Hepatocyte (in vitro differentiated cells): Measurements from ENCODE around the gene DRAP1. TPM values are rescaled to one million over a fixed set of nuclear protein-coding genes. Genes with fewer than 3 reads are reported as not detected.

Source experiments
- DNase-seq: peaks from one replicate; pipeline ENCODE4 v3.0.0-alpha.2; 2016; ENCODE audit warnings: low spot score
- H2AFZ ChIP-seq: fragments of 200-600 bp; sonication (generic); 2 replicates; pipeline ENCODE4 v1.6.0; 2016; ENCODE audit warnings: antibody characterized with exemption, mild to moderate bottlenecking
- H3K27ac ChIP-seq: fragments of 200-600 bp; sonication (generic); 2 replicates; pipeline ENCODE4 v1.5.1; 2016; ENCODE audit warnings: mild to moderate bottlenecking
- H3K27me3 ChIP-seq: fragments of 200-600 bp; sonication (generic); 2 replicates; pipeline ENCODE4 v1.6.1; 2016
- H3K36me3 ChIP-seq: fragments of 200-600 bp; sonication (generic); replicated peaks from 2 replicates; pipeline ENCODE4 v1.5.1; 2016; ENCODE audit warnings: low read depth; ENCODE audit not compliant: insufficient read depth
- H3K4me1 ChIP-seq: fragments of 200-600 bp; sonication (generic); 2 replicates; pipeline ENCODE4 v1.5.1; 2016; ENCODE audit warnings: mild to moderate bottlenecking, moderate library complexity; ENCODE audit not compliant: insufficient read depth
- H3K4me2 ChIP-seq: fragments of 200-600 bp; sonication (generic); 2 replicates; pipeline ENCODE4 v1.6.0; 2016
- H3K4me3 ChIP-seq: fragments of 200-600 bp; sonication (generic); 2 replicates; pipeline ENCODE4 v1.5.1; 2016; ENCODE audit warnings: mild to moderate bottlenecking
- H3K79me2 ChIP-seq: fragments of 200-600 bp; sonication (generic); 2 replicates; pipeline ENCODE4 v1.6.0; 2017; ENCODE audit warnings: mild to moderate bottlenecking
- H3K9me2 ChIP-seq: fragments of 200-600 bp; sonication (generic); replicated peaks from 2 replicates; pipeline ENCODE4 v1.6.0; 2017; ENCODE audit warnings: mild to moderate bottlenecking; ENCODE audit not compliant: insufficient read depth
- H3K9me3 ChIP-seq: fragments of 200-600 bp; sonication (generic); 2 replicates; pipeline ENCODE4 v1.5.1; 2016; ENCODE audit warnings: low read depth, mild to moderate bottlenecking
- H4K20me1 ChIP-seq: fragments of 200-600 bp; sonication (generic); 2 replicates; pipeline ENCODE4 v1.6.0; 2016; ENCODE audit warnings: mild to moderate bottlenecking; ENCODE audit not compliant: insufficient read depth, poor library complexity, severe bottlenecking
- EZH2 ChIP-seq: fragments of 200-600 bp; sonication (generic); IDR thresholded peaks from 2 replicates; pipeline ENCODE4 v1.6.1; 2016; ENCODE audit warnings: antibody characterized with exemption, mild to moderate bottlenecking, borderline replicate concordance
- EZH2phosphoT487 ChIP-seq: fragments of 200-600 bp; sonication (generic); IDR thresholded peaks from one replicate; pipeline ENCODE4 v1.6.1; 2018; ENCODE audit warnings: antibody characterized with exemption, mild to moderate bottlenecking, low read depth, moderate library complexity; ENCODE audit not compliant: unreplicated experiment, severe bottlenecking
- WGBS: methylation state at CpG from one replicate; pipeline ENCODE4 v1.1.6; 2016; ENCODE audit warnings: low lambda C conversion rate; ENCODE audit errors: missing lambda C conversion rate; 5-methylcytosine and 5-hydroxymethylcytosine counted together
- polyA plus RNA-seq: library from polyadenylated mRNA; unstranded; fragments of >200 nt; fragmentation: Nextera tagmentation; extraction: Ambion mirVana; gene quantifications from 2 replicates; pipeline ENCODE4 v1.2.1, GENCODE V29; 2016
- total RNA-seq: library from RNA; depleted of rRNA; stranded (reverse); fragments of >200 nt; gene quantifications from 2 replicates; pipeline ENCODE4 v1.2.3, GENCODE V29; 2014
- TF ChIP-seq, protein P1 (sequence below): fragments of 200-600 bp; sonication (generic); IDR thresholded peaks from 2 replicates; pipeline ENCODE4 v1.5.1; 2016; ENCODE audit warnings: antibody characterized with exemption, mild to moderate bottlenecking; ENCODE audit not compliant: poor library complexity

The DRAP1 gene
- total and polyA plus RNA-seq, 2 experiments from 2014 or later = 59.1 to 158 TPM

DNA sequence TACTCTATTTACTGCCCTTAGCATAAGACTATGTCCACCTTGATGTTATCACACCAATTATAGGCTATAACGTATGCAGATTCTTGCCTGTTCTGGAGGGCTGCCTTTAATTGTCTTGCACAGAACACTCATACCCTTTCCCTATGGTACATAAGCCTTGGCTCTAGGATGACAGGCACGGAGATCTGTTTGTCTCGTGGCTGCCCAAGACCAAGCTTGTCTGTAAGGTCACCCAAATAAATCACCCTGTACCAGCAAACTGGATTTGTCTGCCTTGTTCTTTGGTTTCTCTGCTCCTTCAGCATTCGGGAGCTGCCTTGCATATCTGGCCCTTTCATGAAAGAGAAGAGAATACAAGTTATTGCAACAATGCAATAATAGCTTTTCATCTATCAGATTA, 18.5 kb downstream of the DRAP1 start:
- H3K9me3 ChIP-seq = no peaks in the 10 kb centered on the region
- no peaks in the 10 kb centered on the region for H3K36me3 ChIP-seq
- no peaks in the 10 kb centered on the region for H4K20me1 ChIP-seq
- no peaks in the 10 kb centered on the region for H3K79me2 ChIP-seq
- TF ChIP-seq, protein P1, sequence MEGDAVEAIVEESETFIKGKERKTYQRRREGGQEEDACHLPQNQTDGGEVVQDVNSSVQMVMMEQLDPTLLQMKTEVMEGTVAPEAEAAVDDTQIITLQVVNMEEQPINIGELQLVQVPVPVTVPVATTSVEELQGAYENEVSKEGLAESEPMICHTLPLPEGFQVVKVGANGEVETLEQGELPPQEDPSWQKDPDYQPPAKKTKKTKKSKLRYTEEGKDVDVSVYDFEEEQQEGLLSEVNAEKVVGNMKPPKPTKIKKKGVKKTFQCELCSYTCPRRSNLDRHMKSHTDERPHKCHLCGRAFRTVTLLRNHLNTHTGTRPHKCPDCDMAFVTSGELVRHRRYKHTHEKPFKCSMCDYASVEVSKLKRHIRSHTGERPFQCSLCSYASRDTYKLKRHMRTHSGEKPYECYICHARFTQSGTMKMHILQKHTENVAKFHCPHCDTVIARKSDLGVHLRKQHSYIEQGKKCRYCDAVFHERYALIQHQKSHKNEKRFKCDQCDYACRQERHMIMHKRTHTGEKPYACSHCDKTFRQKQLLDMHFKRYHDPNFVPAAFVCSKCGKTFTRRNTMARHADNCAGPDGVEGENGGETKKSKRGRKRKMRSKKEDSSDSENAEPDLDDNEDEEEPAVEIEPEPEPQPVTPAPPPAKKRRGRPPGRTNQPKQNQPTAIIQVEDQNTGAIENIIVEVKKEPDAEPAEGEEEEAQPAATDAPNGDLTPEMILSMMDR = no peak
- TF ChIP-seq EZH2 (no peak), EZH2phosphoT487 (no peak)
- no peak overlapping the region for H2AFZ ChIP-seq
- H3K4me2 ChIP-seq = no peak overlapping the region
- WGBS = 53% methylated on average over 4 of the region's 4 CpGs
- H3K27me3 ChIP-seq = peaks cover 9% of the 10 kb centered on the region
- H3K4me1 ChIP-seq = no peaks in the 10 kb centered on the region
- no peaks in the 10 kb centered on the region for H3K9me2 ChIP-seq
- H3K27ac ChIP-seq = no peak overlapping the region
- H3K4me3 ChIP-seq = no peak overlapping the region
- no peak for DNase-seq

DNA sequence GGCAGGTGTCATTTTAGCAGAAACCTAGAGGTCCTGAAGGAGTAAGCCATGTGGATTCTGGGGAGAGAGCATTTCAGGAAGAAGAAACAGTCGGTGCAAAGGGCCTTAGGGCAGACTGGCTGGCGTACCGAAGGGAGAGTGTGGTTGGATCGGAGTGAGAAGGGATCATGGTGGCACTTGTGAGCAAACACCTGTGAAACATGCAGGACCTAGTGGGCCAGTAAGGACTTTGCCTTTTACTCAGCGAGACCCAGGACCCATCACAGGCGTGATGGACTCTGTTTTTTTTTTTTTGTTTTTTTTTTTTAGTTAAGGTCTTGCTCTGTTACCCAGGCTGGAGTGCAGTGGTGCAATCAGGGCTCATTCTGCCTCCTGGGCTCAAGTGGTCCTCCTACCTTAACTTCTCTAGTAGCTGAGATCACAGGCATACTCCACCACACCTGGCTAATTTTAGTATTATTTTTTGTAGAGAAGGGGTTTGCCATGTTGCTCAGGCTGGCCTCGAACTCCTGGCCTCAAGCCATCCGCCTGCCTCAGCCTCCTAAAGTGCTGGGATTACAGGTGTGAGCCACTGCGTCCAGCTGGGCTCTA, 22.6 kb downstream of the DRAP1 start:
- no peak overlapping the region for H3K4me3 ChIP-seq
- DNase-seq = no peak
- no peak overlapping the region for H3K4me2 ChIP-seq
- H3K36me3 ChIP-seq = no peaks in the 10 kb centered on the region
- TF ChIP-seq EZH2phosphoT487 (no peak), EZH2 (no peak)
- TF ChIP-seq, protein P1 = no peak
- no peak overlapping the region for H3K27ac ChIP-seq
- no peaks in the 10 kb centered on the region for H3K4me1 ChIP-seq
- no peak overlapping the region for H2AFZ ChIP-seq
- H4K20me1 ChIP-seq = no peaks in the 10 kb centered on the region
- peaks cover 9% of the 10 kb centered on the region for H3K27me3 ChIP-seq
- H3K79me2 ChIP-seq = no peaks in the 10 kb centered on the region
- WGBS = 79% methylated on average over 9 of the region's 9 CpGs
- H3K9me2 ChIP-seq = no peaks in the 10 kb centered on the region
- no peaks in the 10 kb centered on the region for H3K9me3 ChIP-seq

DNA sequence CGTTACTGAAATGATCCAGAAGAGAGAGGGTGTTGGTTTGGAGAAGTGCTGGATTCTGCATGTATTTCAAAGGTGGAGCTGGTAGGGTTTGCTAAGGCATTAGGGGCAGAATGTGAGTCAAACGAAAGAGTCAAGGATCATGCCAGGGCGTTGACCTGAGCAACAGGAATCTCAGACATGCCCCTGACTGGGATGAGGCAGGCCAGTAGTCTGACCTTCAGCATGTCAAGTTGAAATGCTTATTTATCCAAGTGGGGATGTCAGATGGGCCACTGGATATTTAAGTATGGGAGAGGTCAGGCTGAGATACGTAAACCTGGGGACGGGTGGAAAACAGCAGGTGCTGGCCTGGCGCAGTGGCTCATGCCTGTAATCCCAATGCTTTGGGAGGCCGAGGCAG, 23.3 kb downstream of the DRAP1 start:
- no peaks in the 10 kb centered on the region for H3K9me3 ChIP-seq
- H3K79me2 ChIP-seq = no peaks in the 10 kb centered on the region
- H3K4me3 ChIP-seq = no peak overlapping the region
- no peak overlapping the region for H3K4me2 ChIP-seq
- TF ChIP-seq, protein P1 = no peak
- no peak for TF ChIP-seq EZH2phosphoT487
- no peak for TF ChIP-seq EZH2
- H3K4me1 ChIP-seq = no peaks in the 10 kb centered on the region
- no peak overlapping the region for H3K27ac ChIP-seq
- peaks cover 6% of the 10 kb centered on the region for H3K27me3 ChIP-seq
- WGBS = 79% methylated on average over 7 of the region's 7 CpGs
- no peaks in the 10 kb centered on the region for H3K9me2 ChIP-seq
- no peak for DNase-seq
- no peaks in the 10 kb centered on the region for H4K20me1 ChIP-seq
- no peaks in the 10 kb centered on the region for H3K36me3 ChIP-seq
- no peak overlapping the region for H2AFZ ChIP-seq
